Measurements from ENCODE around the gene ABLIM3.

DNA sequence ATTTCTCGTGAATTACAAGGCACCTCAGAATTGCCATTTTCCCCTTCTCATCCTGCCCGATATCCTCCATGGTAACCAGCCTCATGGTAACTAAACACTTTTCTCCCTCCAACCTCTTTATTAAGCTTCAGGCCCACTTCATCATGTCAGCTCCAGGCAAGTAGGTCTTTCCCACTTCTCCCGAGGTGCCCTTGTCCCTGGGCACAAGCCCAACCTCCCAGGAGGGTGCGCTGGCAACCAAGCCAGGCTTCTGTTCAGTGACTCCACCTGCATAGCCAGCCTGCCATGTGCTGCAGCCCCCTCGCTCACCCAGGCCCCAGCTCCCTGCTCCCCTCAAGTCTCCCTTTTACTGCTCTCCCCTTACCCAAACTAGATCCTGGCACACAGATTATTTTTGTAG, 83.0 kb downstream of the ABLIM3 start:
- TF ChIP-seq TCF7L2 (IDR thresholded peaks at IDR 0.05; ENCODE audit: low read depth, low read length) (no peak), SIN3A (IDR thresholded peaks at IDR 0.05; ENCODE audit: borderline replicate concordance, insufficient read depth, low read depth, low read length) (no peak), POLR2AphosphoS5 (IDR thresholded peaks at IDR 0.05; ENCODE audit: low read depth, low read length) (no peak)
- TF ChIP-seq, protein P1, sequence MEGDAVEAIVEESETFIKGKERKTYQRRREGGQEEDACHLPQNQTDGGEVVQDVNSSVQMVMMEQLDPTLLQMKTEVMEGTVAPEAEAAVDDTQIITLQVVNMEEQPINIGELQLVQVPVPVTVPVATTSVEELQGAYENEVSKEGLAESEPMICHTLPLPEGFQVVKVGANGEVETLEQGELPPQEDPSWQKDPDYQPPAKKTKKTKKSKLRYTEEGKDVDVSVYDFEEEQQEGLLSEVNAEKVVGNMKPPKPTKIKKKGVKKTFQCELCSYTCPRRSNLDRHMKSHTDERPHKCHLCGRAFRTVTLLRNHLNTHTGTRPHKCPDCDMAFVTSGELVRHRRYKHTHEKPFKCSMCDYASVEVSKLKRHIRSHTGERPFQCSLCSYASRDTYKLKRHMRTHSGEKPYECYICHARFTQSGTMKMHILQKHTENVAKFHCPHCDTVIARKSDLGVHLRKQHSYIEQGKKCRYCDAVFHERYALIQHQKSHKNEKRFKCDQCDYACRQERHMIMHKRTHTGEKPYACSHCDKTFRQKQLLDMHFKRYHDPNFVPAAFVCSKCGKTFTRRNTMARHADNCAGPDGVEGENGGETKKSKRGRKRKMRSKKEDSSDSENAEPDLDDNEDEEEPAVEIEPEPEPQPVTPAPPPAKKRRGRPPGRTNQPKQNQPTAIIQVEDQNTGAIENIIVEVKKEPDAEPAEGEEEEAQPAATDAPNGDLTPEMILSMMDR (IDR thresholded peaks at IDR 0.05), result no peak

All from Panc1 (cell line).